Ramos (cell line): ENCODE results near the gene ORMDL2.
"Not testable (repeated sequence)": the region's sequence is repeated elsewhere in the genome, so short reads cannot be mapped to it uniquely, and the experiment has no call there.

Experiments used
- in situ Hi-C: fragments of 300-500 bp; cut with MboI; formaldehyde crosslinking; loops from one replicate; pipeline ENCODE4 v1.14.3; 2022; ENCODE audit warnings: low sequenced_read_pairs; ENCODE audit not compliant: unreplicated experiment

The ORMDL2 gene

GRCh38 chr12:55827806-55828205, 10.0 kb downstream of the ORMDL2 start:
- in situ Hi-C loops, result no loop called here

DNA sequence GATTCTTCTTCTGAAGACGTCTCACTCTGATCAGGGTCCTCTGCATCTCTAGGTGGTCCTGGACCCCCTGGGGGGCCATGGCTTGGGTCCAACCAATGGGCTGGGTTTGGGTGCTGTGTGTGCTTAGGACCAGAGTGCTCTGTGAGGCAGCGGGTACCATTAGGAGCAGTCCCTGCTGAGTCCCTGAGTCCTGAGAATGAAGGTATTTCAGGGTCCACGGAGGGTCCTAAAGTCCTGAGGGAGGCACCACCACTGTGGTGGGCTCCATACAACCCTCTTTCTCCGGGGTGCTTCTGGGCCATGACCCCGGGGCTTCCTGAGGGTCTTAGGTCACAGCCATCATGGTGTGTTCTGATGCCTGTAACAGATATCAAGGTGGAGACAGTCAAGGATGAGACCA, 10.5 kb downstream of the ORMDL2 start:
- in situ Hi-C loops, result no loop called here

DNA sequence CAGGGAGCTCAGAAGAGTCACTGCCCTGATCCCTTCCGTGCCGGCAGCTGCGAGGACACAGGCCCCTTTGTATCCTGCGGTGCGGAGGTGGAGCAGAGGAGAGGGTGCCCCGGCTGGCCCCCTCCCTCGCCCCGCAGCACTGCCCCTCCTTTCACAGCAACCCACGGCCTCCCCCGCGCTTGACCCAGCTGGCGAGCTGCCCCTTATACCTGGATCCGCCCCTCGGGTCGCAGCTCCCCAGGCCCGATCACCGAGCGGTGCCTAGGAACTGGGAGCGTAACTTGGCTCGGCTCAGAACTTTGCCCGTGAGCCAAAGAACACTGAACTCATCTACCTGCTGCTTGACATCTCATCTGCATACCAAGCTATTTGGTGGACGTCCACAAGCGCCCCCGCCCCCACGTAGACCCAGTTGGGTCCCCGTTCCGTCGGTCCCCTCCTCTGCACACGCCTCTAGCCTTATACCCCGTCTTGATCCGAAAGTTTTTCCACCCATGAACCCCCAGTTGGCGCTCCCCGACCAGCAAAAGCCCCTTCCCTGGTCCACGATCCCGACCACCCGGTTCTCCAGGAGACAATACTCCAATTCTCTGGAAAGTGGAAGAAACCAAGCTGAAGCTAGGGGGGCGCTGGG, 12.2 kb downstream of the ORMDL2 start:
- in situ Hi-C loops, result no loop called here

- in situ Hi-C loops, result no loop called here
Observed at GRCh38 chr12:55830601-55831446, 13.0 kb downstream of the ORMDL2 start.

DNA sequence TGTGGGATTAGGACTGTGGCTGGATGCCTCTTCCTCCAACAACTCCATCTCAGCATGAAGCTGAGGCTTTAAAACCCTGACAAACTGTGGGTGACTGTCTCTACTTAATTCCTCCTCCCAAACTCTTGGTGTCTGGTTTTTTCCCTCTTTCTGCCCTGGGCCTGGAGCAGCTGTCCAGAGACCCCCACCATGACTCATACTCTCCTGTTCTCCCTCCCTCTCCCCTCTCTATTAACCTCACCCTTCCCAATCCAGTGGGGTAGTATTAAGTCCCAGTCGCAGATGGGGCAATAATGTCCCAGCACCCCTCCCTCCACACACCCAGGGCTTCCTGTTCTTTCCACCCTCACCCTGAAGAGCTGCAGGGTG, 13.6 kb downstream of the ORMDL2 start:
- in situ Hi-C loops, result no loop called here

DNA sequence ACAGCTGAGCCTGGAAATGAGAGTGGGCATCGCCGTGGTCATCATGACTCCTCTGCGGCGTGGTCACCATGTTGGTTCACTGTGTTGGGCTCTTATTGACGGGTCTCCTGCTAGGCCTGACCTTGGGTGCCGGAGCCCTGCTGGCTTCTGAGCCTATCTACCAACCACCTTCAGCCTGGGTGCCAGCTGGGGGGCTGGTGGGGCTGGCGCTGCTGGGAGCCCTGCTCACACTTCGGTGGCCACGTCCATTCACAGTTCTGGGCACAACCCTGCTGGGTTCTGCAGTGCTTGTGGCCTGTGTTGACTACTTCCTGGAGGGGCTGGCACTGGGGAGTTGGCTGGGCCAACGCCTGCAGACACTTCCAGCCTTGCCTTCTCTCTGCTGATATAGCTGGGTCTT, 15.2 kb downstream of the ORMDL2 start:
- in situ Hi-C loops, result no loop called here

DNA sequence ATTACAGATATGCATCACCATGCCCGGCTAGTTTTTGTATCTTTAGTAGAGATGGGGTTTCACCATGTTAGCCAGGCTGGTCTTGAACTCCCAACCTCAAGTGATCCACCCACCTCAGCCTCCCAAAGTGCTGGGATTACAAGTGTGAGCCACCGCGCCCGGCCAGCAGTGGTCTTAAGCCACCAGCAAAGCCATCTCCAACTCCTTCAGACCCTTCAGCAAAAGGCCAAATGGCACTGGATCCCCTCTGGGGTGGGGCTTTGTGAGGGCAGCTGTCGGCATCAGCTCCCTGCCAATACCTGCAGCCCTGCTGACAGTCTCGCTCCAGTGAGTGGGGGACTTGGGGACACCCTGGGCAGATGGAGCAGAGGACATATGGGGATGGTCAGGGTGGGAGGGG, 16.6 kb downstream of the ORMDL2 start:
- in situ Hi-C loops, result not testable (repeated sequence)

DNA sequence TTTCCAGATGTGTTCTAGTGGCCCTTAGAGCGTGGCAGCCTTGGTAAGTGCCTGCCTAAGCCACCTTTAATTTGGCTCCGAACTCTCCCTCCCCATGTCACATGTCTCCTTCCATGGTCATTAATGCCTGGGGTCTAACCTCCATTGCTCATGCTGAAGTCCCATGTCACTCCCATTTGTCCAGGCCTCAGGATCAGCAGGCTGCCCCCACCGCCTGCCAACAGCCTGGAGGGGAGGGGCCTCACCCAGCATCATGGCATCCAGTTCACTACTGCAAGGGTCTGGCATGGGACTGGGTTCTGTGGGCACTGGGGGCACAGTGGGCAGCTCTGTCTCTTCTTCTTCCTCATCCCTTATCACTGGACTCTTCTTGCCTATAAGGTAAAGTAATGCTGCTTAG, 20.5 kb downstream of the ORMDL2 start:
- in situ Hi-C loops, result no loop called here

- in situ Hi-C loops, result no loop called here
Observed at GRCh38 chr12:55839345-55840140, 21.7 kb downstream of the ORMDL2 start.

- in situ Hi-C loops, result no loop called here
Observed at GRCh38 chr12:55840581-55841351, 22.9 kb downstream of the ORMDL2 start.

GRCh38 chr12:55842681-55843429, 25.0 kb downstream of the ORMDL2 start, which contains the start of gene MMP19:
Gene MMP19 (minus strand): TSS chr12:55842936. CDS start chr12:55842830, 106 bp downstream.
- in situ Hi-C loops, result no loop called here

- in situ Hi-C loops, result no loop called here
Observed at GRCh38 chr12:55843431-55843830, 25.6 kb downstream of the ORMDL2 start.

DNA sequence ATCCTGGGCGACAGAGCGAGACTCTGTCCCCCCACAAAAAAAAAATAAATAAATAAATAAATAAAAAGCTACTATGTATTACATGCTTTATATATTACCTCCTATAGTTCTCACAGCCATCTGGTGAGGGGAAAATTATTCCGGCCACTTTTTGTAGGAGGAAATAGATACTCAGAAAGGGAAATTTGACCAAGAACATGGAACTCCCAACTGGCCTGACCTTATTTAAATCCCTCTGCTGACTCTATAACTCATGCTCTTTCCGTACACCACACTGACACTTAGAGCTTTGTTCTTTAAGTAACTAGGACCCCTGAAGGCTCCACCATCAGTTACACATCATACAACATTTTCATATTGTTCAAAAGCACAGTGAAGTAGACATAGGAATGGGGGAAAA, 27.1 kb downstream of the ORMDL2 start:
- in situ Hi-C loops, result no loop called here

DNA sequence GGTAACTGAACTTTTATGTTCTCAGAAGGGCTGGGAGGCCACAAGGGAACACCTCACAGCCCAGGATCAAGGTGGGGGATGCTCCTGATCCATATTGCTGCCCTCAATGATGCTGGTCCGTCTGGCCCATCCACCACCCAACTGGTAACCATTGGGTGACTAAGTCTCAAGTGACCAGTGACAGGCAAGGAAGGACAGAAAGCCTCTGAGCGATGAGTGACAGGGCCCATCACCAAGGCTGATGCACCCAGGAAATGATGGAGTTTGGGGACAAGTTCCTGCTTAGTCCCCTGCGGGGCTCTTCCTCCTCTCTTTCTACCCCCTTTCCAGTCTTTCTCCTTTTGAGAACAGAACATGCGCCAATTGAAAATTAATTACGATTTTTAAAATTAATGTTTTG, 27.5 kb downstream of the ORMDL2 start:
- in situ Hi-C loops, result no loop called here

DNA sequence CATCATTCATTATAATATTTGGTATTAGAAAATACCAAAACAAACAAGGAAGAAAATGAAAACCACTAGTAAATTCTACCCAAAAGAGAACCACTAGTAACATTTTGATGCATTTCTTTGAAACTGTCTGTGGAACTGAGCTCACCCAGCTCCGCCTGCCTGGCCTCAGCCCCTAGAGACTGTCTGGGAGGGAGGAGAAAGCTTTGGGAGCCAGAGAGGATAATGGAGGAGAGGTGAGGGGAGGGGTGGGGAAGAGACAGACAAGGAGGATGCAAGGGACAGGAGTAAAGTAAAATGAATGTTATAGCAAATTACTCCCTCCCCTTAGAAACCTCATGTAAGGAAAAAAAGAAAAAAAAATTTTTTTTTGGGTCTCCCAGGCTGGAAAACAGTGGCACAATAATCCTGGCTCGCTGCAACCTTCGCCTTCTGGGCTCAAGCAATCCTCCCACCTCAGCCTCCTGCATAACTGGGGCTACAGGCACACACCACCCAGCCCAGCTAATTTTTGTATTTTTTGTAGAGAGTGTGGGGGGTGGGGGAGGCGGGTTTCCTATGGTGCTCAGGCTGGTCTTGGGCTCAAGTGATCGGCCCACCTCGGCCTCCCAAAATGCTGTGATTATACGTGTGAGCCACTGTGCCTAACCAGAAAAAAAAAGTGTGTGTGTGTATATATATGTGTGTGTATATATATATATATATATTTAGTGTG, 28.1 kb downstream of the ORMDL2 start:
- in situ Hi-C loops, result no loop called here

DNA sequence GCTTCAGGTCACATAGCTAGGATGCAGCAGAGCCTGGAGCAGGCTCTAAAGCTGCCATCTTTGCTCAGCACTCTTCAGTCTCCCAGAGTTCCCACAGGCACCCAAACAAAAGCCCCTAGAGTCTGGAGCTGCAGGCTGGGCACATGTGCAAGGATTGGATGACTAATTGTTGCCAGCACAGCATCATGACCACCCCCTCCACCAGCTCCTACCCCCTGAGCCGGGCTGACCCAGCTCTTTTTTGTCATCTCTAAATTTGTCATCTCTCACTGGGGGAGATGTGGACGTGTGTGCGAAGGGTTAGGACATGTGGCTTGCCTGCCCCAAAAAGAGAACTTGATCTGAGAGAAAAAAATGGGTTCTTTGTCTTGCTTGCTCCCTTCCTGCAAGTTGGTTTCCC, 29.2 kb downstream of the ORMDL2 start:
- in situ Hi-C loops, result no loop called here

- in situ Hi-C loops, result no loop called here
Observed at GRCh38 chr12:55847603-55848291, 29.9 kb downstream of the ORMDL2 start.

GRCh38 chr12:55849616-55850343, 31.9 kb downstream of the ORMDL2 start:
- in situ Hi-C loops, result no loop called here
